Memory B cell (primary cell): Measurements from ENCODE around the gene HOXA3.

Experiments used
- ATAC-seq: fragments of 150-1000 bp; cut with Tn5 transposase; 2 replicates; pipeline ENCODE4 v1.10.0; 2021; ENCODE audit warnings: low read depth, mild to moderate bottlenecking, moderate library complexity
- DNase-seq, 2 donors: peaks; one replicate each; pipeline ENCODE4 v3.0.0; 2022; ENCODE audit warnings: low spot score in 2 of 2
- H3K27ac Mint-ChIP-seq: one replicate; pipeline ENCODE4 v1.8.0; 2022; ENCODE audit warnings: mild to moderate bottlenecking, moderate library complexity, mixed read lengths
- H3K27me3 Mint-ChIP-seq: one replicate; pipeline ENCODE4 v1.8.0; 2022; ENCODE audit warnings: mixed read lengths
- H3K36me3 Mint-ChIP-seq: one replicate; pipeline ENCODE4 v1.8.0; 2022; ENCODE audit warnings: mild to moderate bottlenecking, mixed read lengths
- H3K4me1 Mint-ChIP-seq: one replicate; pipeline ENCODE4 v1.8.0; 2022; ENCODE audit warnings: mixed read lengths
- H3K4me3 Mint-ChIP-seq: one replicate; pipeline ENCODE4 v1.8.0; 2022; ENCODE audit warnings: mild to moderate bottlenecking, moderate library complexity, mixed read lengths
- H3K9me3 Mint-ChIP-seq: one replicate; pipeline ENCODE4 v1.8.0; 2022; ENCODE audit warnings: mixed read lengths

Gene HOXA3

DNA sequence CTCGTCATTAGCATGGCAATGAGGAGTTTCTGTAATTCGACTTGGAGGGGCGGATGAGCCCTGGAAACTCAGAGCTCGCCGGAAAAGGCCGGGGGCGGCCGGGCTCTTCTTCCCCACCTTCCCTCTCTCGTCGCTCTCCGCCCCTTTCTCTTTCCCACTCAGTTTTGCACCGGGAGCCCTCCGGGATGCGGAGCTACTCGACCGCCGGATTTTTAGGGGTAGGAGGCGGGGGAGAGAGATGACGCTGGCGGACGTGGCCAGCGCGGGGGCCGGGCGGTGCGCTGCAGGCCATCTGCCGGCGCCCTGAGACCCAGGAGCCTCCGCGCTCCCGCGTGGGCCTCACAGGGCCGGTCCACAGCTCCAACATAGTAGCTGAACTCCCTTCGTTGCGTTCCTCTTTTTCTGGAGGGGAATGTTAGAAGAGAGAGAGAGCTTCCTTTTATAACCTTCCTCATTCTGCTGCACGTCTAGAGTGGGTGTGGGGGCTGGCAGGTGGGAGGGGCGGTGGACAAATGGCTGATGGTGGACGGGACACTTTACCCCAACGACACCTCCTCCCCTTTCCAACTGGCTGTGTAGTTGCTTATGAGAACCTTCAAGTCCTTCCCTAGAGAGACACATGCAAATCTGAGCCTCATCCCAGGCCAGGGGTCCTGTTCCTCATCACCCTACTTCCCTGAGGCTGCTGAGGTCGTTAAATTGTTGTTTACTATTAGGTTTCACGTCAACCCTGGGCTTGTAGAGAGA lies 55.4 kb downstream of the HOXA3 start:
- Mint-ChIP-seq H3K4me1 (peaks cover 19% of the 10 kb centered on the region), H3K9me3 (no peaks in the 10 kb centered on the region), H3K27me3 (peaks cover 16% of the 10 kb centered on the region), H3K36me3 (peaks cover 11% of the 10 kb centered on the region), H3K4me3 (peak overlapping the region; percentile 90), H3K27ac (peak overlapping the region; percentile 52)
- no peak for ATAC-seq
- DNase-seq, result no peak

DNA sequence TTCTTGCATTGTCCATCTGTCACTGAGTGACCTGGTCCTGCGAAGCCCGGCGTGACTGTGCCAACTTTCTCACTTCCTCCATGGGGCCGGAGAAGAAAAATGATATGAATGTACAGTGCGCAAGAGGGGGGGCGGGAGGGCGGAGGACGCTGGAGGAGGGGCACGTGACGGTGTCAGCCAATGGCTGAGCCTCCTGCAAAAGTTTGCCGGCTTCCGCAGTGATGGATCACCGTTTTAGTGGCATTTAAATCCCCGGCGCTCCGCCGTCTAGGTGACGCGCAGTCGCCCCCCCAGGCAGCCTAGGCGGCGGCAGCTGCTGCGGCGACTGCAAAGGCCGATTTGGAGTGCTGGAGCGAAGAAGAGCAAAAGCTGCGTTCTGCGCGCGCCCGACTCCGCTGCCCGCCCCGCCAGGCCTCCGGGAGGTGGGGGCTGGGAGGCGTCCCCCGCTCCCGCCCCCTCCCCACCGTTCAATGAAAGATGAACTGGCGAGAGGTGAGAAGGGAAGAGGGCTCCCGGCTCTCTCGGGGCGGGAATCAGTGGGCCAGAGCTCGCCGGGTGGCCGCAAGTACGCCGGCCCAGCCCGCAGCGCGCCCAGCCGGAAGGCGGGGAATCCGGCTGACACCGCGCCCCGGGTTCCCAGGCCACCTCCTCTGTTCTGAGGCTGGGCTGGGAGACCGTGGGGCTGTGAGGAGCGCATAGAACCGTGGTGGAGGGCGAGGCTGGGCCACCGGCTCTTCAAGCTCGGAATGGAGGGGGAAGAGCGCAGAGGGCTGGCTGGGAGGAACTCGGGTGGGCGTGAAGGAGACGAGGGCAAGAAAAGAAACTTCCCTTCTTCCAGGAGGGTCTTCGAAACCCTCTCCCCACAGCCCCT lies 56.3 kb downstream of the HOXA3 start, which contains the start of gene HOXA1:
Gene HOXA1, minus strand, starts transcription at position 104 of the 871 bp plus-strand sequence. Its CDS starts 88 bp downstream, at position 16.
- peak within 1 kb of the TSS; percentile 90 for H3K4me3 Mint-ChIP-seq
- DNase-seq (peak; percentile 57 to 63), ATAC-seq (peak; percentile 89)
- H3K27me3 Mint-ChIP-seq, result peaks cover 13% of the 10 kb centered on the region
- H3K4me1 Mint-ChIP-seq, result peaks cover 15% of the 10 kb centered on the region
- peak within 1 kb of the TSS; percentile 52 for H3K27ac Mint-ChIP-seq
- peaks cover 9% of the 10 kb centered on the region for H3K36me3 Mint-ChIP-seq
- H3K9me3 Mint-ChIP-seq, result no peaks in the 10 kb centered on the region

DNA sequence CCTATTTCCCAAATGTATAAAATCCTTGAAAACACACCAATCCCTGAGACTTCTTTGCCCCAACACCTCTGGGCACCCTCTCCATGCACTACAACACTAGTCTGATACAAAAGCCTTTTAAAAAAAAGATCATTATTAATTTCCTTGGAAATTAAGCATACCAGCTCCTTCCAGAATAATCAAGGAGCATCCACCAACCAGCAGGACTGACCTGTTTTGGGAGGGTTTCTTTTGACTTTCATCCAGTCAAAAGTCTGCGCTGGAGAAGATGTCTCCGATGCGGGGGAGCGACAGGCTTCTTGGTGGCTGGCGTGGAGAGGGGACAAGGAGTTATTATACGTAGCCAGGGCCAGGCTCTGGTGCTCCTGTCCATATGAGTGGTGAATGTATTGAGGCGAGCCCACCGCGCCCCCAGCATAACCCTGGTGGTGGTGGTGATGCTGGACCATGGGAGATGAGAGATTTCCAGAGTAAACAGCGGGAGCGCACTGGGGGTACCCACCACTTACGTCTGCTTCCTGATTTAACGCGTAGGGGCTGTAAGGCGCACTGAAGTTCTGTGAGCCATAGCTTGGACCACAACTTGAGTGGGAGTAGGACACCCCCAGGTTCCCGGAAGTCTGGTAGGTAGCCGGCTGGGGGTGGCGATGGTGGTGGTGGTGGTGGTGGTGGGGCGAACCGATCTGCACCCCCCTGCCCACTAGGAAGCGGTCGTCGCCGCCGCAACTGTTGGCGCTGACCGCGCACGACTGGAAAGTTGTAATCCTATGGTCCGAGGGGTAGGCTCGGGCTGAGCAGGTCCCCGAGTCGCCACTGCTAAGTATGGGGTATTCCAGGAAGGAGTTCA lies 57.1 kb downstream of the HOXA3 start:
- no peak for ATAC-seq

DNA sequence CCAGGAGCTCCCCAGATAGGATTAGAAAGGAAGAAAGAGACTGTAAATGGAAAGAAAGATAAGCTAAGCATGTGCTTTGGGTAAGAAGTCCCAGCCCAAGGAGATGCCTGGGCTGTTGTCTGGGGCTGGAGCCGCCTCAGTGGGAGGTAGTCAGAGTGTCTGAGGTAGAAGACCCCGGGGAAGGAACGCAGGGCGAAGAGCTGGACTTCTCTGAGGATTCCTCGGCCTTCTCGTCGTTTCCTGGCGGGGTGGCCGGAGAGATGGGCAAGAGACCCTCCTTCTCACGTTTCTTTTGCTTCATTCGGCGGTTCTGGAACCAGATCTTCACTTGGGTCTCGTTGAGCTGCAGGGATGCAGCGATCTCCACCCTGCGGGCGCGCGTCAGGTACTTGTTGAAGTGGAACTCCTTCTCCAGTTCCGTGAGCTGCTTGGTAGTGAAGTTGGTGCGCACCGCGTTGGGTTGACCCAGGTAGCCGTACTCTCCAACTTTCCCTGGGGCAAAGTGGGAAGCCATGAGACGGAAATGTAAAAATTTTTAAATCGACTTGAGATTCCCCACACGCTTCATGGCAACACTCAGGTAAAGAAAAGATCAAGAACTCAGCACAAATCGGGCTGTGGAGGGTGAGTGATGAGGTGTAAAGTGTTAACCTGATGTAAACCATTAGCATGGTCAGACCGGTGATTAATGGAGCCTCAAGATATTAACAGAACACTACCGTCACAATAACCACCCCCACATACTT lies 57.9 kb downstream of the HOXA3 start:
- peaks cover 15% of the 10 kb centered on the region for H3K4me1 Mint-ChIP-seq

More for the DNA sequence above, 57.1 kb downstream of the HOXA3 start:
- peaks cover 16% of the 10 kb centered on the region for H3K27me3 Mint-ChIP-seq
- no peaks in the 10 kb centered on the region for H3K9me3 Mint-ChIP-seq
- H3K4me1 Mint-ChIP-seq, result peaks cover 15% of the 10 kb centered on the region
- DNase-seq, result peak in 1 of 2 donors; percentile 20
- H3K36me3 Mint-ChIP-seq, result peaks cover 5% of the 10 kb centered on the region
- peak overlapping the region; percentile 90 for H3K4me3 Mint-ChIP-seq
- peak overlapping the region; percentile 52 for H3K27ac Mint-ChIP-seq

DNA sequence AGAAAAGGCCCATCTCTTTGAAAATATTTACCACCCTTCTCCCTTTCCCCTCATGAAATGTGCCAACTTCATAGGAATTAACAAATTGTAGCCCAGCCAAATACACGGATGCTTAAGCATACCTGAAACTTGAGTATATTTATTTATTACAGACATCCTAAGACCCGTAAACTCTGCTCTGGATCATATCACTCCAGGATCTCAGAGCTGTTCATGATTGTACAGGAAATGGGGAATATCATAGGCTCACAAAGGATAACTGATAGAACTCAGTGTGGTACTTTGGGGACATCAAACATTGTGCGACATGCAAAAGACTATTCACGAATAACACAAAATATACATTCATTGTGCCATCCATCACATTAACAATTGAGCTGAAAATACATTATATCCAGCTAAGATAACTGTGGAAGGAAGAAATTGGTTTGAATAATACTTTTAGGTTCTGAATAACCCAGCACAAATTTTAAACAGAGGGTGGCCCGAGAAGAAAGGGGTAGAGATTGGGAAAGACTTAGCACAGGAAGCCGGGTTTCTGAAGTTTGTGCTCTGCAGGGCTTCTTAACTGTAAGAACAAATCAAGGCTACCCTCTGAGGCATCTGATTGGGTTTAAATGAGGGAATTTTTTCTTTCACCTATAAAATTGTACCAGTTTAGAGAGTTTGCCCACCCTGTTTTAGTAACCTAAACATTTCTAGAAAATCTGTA lies 59.0 kb downstream of the HOXA3 start:
- DNase-seq, result no peak
- Mint-ChIP-seq H3K27ac (no peak overlapping the region), H3K4me3 (no peak overlapping the region), H3K4me1 (peaks cover 15% of the 10 kb centered on the region), H3K36me3 (no peaks in the 10 kb centered on the region), H3K9me3 (no peaks in the 10 kb centered on the region), H3K27me3 (peaks cover 19% of the 10 kb centered on the region)
- ATAC-seq, result no peak

More for the DNA sequence above, 57.9 kb downstream of the HOXA3 start:
- Mint-ChIP-seq H3K27me3 (peaks cover 16% of the 10 kb centered on the region), H3K4me3 (peak overlapping the region; percentile 90), H3K9me3 (no peaks in the 10 kb centered on the region), H3K36me3 (peaks cover 3% of the 10 kb centered on the region), H3K27ac (no peak overlapping the region)
- ATAC-seq (no peak), DNase-seq (no peak)

DNA sequence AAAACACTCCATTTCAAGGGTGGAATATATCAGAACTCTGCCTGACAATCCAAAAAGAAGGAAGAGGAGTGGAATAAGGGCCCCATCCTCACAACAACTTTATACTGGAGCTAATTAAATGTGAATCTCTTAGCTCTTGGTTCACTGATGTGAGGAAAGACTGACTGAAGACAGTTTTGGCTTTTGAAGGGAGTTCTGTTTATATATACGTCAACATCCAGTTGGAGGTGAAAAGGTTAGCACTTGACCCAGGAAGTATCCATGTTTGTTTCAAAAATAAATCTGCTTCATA lies 59.6 kb downstream of the HOXA3 start:
- H3K27me3 Mint-ChIP-seq, result peaks cover 20% of the 10 kb centered on the region
- no peak overlapping the region for H3K27ac Mint-ChIP-seq
- no peaks in the 10 kb centered on the region for H3K9me3 Mint-ChIP-seq
- no peak overlapping the region for H3K4me3 Mint-ChIP-seq
- ATAC-seq (no peak), DNase-seq (no peak)
- peaks cover 14% of the 10 kb centered on the region for H3K4me1 Mint-ChIP-seq
- no peaks in the 10 kb centered on the region for H3K36me3 Mint-ChIP-seq

DNA sequence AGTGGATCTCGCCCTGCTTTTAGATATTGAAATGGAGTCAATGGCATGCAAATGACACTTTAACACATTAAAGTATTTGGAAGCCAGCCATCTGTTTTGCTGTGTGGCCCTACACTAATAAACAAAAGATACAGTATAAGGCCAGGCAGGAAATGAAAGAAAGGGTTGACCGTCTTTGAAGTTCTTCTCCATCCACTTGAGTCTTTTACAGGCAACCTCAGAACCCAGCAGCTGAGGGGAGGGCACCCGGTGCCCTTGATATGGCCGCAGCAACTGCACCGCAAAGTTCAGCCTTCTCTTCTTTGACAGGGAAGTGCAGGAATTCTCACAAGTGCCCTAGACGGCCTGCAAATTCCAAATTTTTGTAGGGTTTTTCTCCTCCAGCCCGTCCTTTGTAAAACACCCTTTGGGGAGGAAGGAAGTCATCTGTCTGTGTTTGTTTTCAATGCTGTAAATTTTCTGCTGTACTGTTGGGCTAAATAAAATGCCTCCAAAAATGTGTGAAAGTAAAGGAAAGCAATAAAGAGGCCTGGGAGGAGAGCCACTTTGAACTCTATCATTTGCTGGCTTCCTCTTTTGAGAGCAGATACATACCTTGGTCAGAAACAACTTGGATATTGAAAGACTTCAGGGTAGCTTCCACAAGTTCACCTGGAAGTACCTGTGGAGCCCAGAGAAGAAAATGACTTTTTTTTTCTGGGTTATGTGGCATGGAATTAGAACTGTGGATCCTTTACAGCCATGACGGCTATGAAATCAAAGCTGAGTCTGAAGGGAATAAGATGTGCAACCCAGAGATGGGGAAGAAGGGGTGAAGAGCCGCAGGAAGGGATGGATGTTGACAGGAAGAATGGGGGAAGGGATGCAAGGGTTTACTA lies 60.2 kb downstream of the HOXA3 start:
- H3K36me3 Mint-ChIP-seq, result no peaks in the 10 kb centered on the region
- no peak for ATAC-seq
- peaks cover 20% of the 10 kb centered on the region for H3K27me3 Mint-ChIP-seq
- peaks cover 9% of the 10 kb centered on the region for H3K4me1 Mint-ChIP-seq
- H3K9me3 Mint-ChIP-seq, result no peaks in the 10 kb centered on the region
- no peak for DNase-seq
- H3K4me3 Mint-ChIP-seq, result no peak overlapping the region
- H3K27ac Mint-ChIP-seq, result no peak overlapping the region

DNA sequence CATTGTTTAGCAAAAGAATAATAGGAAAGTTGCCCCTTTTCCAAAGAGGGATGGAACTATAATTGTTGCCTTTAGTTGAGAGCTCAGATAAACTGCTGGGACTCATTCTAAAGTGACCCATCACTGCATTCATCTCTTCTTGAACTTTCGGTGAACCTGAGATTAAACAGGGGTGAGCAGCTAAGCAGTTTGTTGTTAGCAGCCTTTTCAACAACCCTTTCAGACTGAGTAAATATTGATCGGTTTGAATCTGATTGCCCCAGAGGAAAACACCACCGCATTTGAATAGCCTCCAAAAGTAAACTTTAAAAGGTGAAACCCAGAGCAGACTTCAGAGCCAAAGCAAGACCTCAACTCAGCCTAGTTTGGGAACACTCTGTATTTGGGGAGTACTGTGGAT lies 61.3 kb downstream of the HOXA3 start:
- no peak for DNase-seq
- no peaks in the 10 kb centered on the region for H3K36me3 Mint-ChIP-seq
- no peaks in the 10 kb centered on the region for H3K9me3 Mint-ChIP-seq
- no peak overlapping the region for H3K4me3 Mint-ChIP-seq
- no peak for ATAC-seq
- no peak overlapping the region for H3K27ac Mint-ChIP-seq
- peaks cover 7% of the 10 kb centered on the region for H3K4me1 Mint-ChIP-seq
- peaks cover 19% of the 10 kb centered on the region for H3K27me3 Mint-ChIP-seq

DNA sequence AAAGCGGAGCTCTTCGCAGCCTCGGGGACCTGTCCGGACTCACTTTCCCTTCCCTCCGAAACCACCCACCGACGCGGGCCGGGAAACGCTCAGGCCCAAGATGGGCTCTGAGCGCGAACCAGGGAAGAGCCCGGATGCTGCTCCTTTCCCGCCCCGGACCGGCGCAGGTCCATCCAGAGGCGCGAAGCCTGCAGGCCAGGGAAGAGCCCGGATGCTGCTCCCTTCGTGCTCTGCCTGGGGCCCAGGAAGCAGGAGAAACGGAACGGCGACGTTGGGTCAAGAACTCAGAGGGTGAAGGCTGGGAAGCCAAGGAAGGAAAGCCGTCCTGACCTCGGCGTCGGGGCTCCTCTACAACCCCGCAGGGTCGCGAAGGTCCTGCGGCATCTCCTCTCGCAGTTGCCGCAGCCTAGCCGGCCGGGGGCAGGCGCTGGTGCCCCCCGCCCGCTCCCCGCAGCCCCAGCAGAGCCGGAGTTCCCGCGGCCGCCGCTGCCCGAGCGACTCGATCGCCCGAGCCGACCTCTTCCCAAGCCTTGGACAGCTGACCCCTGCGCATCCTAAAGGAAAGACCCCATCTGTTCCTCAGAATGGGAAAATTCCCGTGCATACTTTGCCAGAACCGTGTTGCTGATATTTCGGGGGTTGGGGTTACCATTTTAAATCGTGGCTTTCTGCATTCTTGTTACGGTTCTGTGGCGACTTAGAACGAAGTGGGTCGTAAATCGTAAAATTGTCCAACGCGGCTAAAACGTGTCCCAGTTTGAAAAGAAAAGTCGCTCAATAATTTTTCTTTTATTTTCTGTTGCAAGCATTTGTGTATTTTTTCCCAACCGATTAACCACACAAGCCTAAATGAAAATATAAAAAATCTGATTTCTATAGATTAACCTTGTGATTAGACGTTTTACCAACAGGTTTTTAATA lies 64.1 kb downstream of the HOXA3 start:
- no peaks in the 10 kb centered on the region for H3K36me3 Mint-ChIP-seq
- H3K27ac Mint-ChIP-seq, result peak overlapping the region; percentile 45
- H3K4me3 Mint-ChIP-seq, result peak overlapping the region; percentile 36
- H3K27me3 Mint-ChIP-seq, result peaks cover 20% of the 10 kb centered on the region
- no peaks in the 10 kb centered on the region for H3K9me3 Mint-ChIP-seq
- ATAC-seq, result no peak
- no peak for DNase-seq
- no peaks in the 10 kb centered on the region for H3K4me1 Mint-ChIP-seq

DNA sequence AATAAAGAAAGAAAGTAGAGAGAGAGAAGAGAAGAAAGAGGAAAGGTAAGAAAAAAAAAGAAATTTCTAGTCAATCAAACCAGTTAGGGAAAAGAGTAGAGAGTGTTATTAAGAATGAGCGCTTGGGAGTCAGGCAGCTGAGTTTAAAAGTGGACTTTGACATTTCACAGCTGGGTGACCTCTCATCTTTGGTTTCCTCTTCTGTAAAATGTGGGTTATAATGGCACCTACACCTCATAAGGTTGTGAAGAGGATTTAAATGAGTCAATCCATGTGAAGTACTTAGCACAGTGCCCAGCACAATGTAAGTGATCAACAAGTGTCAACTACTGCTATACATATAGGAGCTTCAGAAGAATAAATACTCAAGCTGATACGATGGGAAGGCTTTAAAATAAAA lies 68.7 kb downstream of the HOXA3 start:
- Mint-ChIP-seq H3K4me1 (peaks cover 3% of the 10 kb centered on the region), H3K9me3 (no peaks in the 10 kb centered on the region), H3K36me3 (no peaks in the 10 kb centered on the region), H3K4me3 (no peak overlapping the region), H3K27me3 (peaks cover 9% of the 10 kb centered on the region), H3K27ac (no peak overlapping the region)
- ATAC-seq, result no peak
- DNase-seq, result no peak

GRCh38 chr7:27082171-27082570 lies 70.2 kb downstream of the HOXA3 start:
- Mint-ChIP-seq H3K9me3 (no peaks in the 10 kb centered on the region), H3K27me3 (peaks cover 3% of the 10 kb centered on the region), H3K4me3 (no peak overlapping the region), H3K36me3 (no peaks in the 10 kb centered on the region), H3K4me1 (peaks cover 3% of the 10 kb centered on the region), H3K27ac (no peak overlapping the region)
- ATAC-seq (no peak), DNase-seq (no peak)
